KMS-11 (cell line): ENCODE results near the gene MLLT11.

Experiments
- H2AFZ ChIP-seq: fragments of 200-600 bp; sonication (generic); 2 replicates; pipeline ENCODE4 v1.6.1; 2016; ENCODE audit warnings: antibody characterized with exemption, mixed run types, low read depth
- H3K27ac ChIP-seq: fragments of 200-600 bp; sonication (generic); 2 replicates; pipeline ENCODE4 v1.6.1; 2016; ENCODE audit warnings: mild to moderate bottlenecking, mixed run types
- H3K27me3 ChIP-seq: fragments of 200-600 bp; sonication (generic); 2 replicates; pipeline ENCODE4 v1.6.1; 2017; ENCODE audit warnings: mild to moderate bottlenecking, low read depth, mixed run types, moderate library complexity; ENCODE audit not compliant: insufficient read depth
- H3K36me3 ChIP-seq: fragments of 200-600 bp; sonication (generic); 2 replicates; pipeline ENCODE4 v1.6.1; 2017; ENCODE audit warnings: mild to moderate bottlenecking, mixed run types; ENCODE audit not compliant: insufficient read depth
- H3K4me1 ChIP-seq: fragments of 200-600 bp; sonication (generic); 2 replicates; pipeline ENCODE4 v1.6.1; 2016; ENCODE audit warnings: mild to moderate bottlenecking, low read depth, mixed run types; ENCODE audit not compliant: poor library complexity, severe bottlenecking
- H3K4me2 ChIP-seq: fragments of 200-600 bp; sonication (generic); 2 replicates; pipeline ENCODE4 v1.7.0; 2016; ENCODE audit warnings: mild to moderate bottlenecking, mixed run types
- H3K4me3 ChIP-seq: fragments of 200-600 bp; sonication (generic); IDR thresholded peaks from 2 replicates; pipeline ENCODE4 v1.6.1; 2017; ENCODE audit warnings: low read depth, low read length, mixed read lengths; ENCODE audit not compliant: insufficient read depth
- H3K79me2 ChIP-seq: fragments of 200-600 bp; sonication (generic); 2 replicates; pipeline ENCODE4 v1.6.1; 2016; ENCODE audit warnings: low read depth, mixed run types; ENCODE audit not compliant: insufficient read depth
- H3K9ac ChIP-seq: fragments of 200-600 bp; sonication (generic); 2 replicates; pipeline ENCODE4 v1.6.1; 2016; ENCODE audit warnings: mild to moderate bottlenecking, mixed run types
- H4K20me1 ChIP-seq: fragments of 200-600 bp; sonication (generic); 2 replicates; pipeline ENCODE4 v1.6.1; 2016; ENCODE audit warnings: mild to moderate bottlenecking, mixed run types; ENCODE audit not compliant: insufficient read depth
- TF ChIP-seq, protein P1 (sequence below): fragments of 200-600 bp; sonication (generic); conservative IDR thresholded peaks from 2 replicates; pipeline ENCODE4 v1.6.1; 2017; ENCODE audit warnings: low read depth, mild to moderate bottlenecking, antibody characterized with exemption, low read length, moderate library complexity, mixed read lengths

MLLT11 gene, protein sequence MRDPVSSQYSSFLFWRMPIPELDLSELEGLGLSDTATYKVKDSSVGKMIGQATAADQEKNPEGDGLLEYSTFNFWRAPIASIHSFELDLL

DNA sequence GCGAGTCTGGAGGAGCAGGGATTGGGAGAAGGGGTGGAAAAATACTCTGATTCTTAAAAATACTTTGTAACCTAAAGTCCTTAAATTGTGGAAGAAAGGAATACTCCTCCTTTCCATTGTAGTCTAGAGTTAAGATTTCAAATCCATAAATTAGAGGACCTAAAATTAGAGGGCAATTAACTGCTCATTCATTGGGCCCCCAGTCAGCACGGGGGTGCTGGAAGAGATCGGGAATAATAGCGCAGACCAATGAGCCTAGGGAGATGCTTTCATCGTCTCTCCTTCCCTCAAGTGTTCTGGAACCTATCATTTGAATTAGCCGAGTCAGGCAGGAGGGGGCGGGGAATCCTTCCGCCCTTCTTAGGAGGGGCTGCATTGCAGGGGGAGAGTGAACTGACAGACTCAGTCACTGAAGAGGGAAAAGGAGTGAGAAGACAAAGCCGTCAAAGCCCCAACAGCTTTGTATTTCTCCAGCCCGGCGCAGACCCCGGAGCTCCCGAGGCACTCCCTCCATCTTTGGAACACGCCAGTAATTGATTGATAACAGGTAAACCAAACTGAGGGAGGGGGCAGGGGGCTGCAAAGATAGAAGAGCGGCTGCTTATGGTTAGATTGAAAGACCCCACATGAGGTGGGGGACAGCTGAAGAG, at the start of gene MLLT11:
MLLT11 (plus strand) TSS at position 391 of the 650 bp plus-strand sequence. CDS start 6,828 bp downstream, outside the sequence.
- H3K36me3 ChIP-seq = peaks cover 6% of the 10 kb centered on the region; the same call in 1 of the 2 replicates
- peaks cover 38% of the 10 kb centered on the region for H3K4me1 ChIP-seq
- H3K4me3 ChIP-seq = peak within 1 kb of the TSS; percentile 98
- peak within 1 kb of the TSS; percentile 90 for H2AFZ ChIP-seq
- peak within 1 kb of the TSS; percentile 67 for H3K9ac ChIP-seq
- H3K79me2 ChIP-seq = peaks cover 48% of the 10 kb centered on the region
- H3K27me3 ChIP-seq = no peaks in the 10 kb centered on the region
- H3K27ac ChIP-seq = peak within 1 kb of the TSS; percentile 32
- TF ChIP-seq, protein P1, sequence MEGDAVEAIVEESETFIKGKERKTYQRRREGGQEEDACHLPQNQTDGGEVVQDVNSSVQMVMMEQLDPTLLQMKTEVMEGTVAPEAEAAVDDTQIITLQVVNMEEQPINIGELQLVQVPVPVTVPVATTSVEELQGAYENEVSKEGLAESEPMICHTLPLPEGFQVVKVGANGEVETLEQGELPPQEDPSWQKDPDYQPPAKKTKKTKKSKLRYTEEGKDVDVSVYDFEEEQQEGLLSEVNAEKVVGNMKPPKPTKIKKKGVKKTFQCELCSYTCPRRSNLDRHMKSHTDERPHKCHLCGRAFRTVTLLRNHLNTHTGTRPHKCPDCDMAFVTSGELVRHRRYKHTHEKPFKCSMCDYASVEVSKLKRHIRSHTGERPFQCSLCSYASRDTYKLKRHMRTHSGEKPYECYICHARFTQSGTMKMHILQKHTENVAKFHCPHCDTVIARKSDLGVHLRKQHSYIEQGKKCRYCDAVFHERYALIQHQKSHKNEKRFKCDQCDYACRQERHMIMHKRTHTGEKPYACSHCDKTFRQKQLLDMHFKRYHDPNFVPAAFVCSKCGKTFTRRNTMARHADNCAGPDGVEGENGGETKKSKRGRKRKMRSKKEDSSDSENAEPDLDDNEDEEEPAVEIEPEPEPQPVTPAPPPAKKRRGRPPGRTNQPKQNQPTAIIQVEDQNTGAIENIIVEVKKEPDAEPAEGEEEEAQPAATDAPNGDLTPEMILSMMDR = no peak
- peaks cover 5% of the 10 kb centered on the region; the same call in 1 of the 2 replicates for H4K20me1 ChIP-seq
- H3K4me2 ChIP-seq = peak within 1 kb of the TSS; percentile 93

DNA sequence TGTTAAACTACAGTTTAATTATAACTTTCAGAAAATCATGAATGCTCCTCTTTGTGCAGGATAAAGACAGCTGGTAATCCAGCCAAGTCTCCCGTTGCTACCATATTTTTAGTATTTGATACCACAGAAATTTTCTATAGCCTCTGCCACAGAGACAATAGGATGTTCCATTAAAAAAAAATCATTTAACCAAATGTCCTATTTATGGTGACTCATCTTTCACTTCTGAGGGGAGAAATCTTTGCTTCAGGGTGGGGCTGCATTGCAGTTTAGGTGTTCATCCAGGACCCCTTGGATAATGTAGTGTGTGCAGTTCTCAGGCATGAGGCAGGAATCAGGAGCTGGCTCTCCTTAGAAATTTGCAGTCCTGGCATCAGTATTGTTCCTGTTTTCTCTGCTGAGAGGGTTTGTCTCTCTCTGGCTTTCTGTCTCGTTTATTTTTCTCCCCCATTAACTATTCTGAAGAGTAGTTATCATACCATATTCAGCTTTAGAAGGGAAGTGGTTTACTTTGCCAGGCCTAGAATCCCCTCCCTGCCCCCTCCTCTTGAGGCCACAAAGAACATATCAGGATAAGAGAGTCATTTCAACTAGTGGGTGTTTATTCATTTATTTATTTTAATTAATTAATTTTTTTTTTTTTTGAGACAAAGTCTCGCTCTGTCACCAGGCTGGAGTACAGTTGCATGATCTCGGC, 48.9 kb upstream of the MLLT11 start:
- Histone ChIP-seq H3K9ac (no peak overlapping the region), H3K27me3 (no peaks in the 10 kb centered on the region), H3K79me2 (no peaks in the 10 kb centered on the region), H3K36me3 (no peaks in the 10 kb centered on the region), H2AFZ (no peak overlapping the region), H3K4me1 (peaks cover 38% of the 10 kb centered on the region), H4K20me1 (no peaks in the 10 kb centered on the region), H3K4me3 (no peak overlapping the region), H3K4me2 (no peak overlapping the region), H3K27ac (no peak overlapping the region)
- TF ChIP-seq, protein P1 = no peak

- TF ChIP-seq, protein P1 = no peak
- Histone ChIP-seq H2AFZ (no peak overlapping the region), H3K4me1 (peaks cover 27% of the 10 kb centered on the region)
Observed at GRCh38 chr1:151012684-151013471, 47.3 kb upstream of the MLLT11 start.

DNA sequence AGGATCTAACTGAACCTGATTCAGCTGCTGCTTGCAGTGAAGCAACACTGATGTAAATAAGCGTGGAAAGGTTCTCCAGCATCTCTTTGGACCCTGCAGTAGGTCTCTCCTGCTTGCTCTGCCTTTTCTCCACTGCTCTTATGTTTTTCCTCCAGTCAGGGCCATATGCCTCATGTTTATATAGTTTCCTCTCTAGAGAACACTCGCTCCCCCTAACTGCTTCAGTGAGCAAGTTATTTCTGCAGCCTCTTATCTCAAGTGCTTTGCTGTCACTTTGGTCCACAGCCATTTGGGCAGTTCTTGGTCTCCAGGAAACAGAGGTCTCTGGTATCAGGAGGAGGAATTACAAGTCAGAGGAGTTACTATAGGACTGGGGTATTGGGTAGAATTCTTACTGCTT, 46.7 kb upstream of the MLLT11 start:
- H3K4me3 ChIP-seq = no peak overlapping the region
- no peaks in the 10 kb centered on the region for H3K79me2 ChIP-seq
- TF ChIP-seq, protein P1 = no peak
- H3K27ac ChIP-seq = no peak overlapping the region
- H4K20me1 ChIP-seq = no peaks in the 10 kb centered on the region
- no peaks in the 10 kb centered on the region for H3K36me3 ChIP-seq
- H3K27me3 ChIP-seq = no peaks in the 10 kb centered on the region
- no peak overlapping the region for H3K4me2 ChIP-seq
- H3K9ac ChIP-seq = no peak overlapping the region
- H3K4me1 ChIP-seq = peaks cover 25% of the 10 kb centered on the region
- H2AFZ ChIP-seq = no peak overlapping the region

More at GRCh38 chr1:151012684-151013471, 47.3 kb upstream of the MLLT11 start:
- no peak overlapping the region for H3K27ac ChIP-seq
- no peak overlapping the region for H3K4me2 ChIP-seq
- H3K27me3 ChIP-seq = no peaks in the 10 kb centered on the region
- H3K9ac ChIP-seq = no peak overlapping the region
- no peaks in the 10 kb centered on the region for H3K79me2 ChIP-seq
- no peak overlapping the region for H3K4me3 ChIP-seq
- no peaks in the 10 kb centered on the region for H4K20me1 ChIP-seq
- no peaks in the 10 kb centered on the region for H3K36me3 ChIP-seq
